A172 (cell line): ENCODE results near the gene COL26A1. TPM values are rescaled to one million over a fixed set of nuclear protein-coding genes. Genes with fewer than 3 reads are reported as not detected.
A peak's percentile ranks its signal among the peaks of the same experiment; 100 is the strongest.
"Not testable (repeated sequence)": the region's sequence is repeated elsewhere in the genome, so short reads cannot be mapped to it uniquely, and the experiment has no call there.

Source experiments
- DNase-seq: peaks from one replicate; pipeline ENCODE4 v3.0.0-alpha.2; 2015; ENCODE audit warnings: low spot score
- total RNA-seq: library from RNA; depleted of rRNA; stranded (reverse); fragments of >200 nt; shearing (Covaris generic); gene quantifications from 2 replicates; pipeline ENCODE4 v1.2.3, GENCODE V29; 2014

The COL26A1 gene
- total RNA-seq, 1 experiment from 2014 or later, result not detected

GRCh38 chr7:101442426-101443070, 79.9 kb downstream of the COL26A1 start:
- peak; percentile 28 for DNase-seq

- DNase-seq, result no peak
Measured at GRCh38 chr7:101450064-101450463, 87.4 kb downstream of the COL26A1 start.

GRCh38 chr7:101453617-101454016, 90.9 kb downstream of the COL26A1 start:
- peak; percentile 57 for DNase-seq

GRCh38 chr7:101457001-101457750, 94.5 kb downstream of the COL26A1 start:
- peak; percentile 27 for DNase-seq

DNA sequence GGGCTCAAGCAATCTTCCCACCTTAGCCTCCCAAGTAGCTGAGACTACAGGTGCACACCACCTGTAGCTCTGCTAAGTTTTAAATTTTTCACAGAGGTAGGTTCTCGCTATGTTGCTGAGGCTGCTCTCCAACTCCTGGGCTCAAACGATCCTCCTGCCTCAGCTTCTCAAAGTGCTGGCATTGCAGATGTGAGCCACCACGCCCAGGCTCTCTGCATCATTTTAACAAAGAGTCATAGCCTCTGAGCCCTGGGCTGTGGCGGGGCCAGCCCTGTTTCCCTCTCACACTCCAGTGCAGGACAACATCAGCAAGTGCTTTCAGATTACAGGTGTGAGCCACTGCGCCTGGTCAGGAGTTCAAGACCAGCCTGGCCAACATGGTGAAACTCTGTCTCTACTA, 102.5 kb downstream of the COL26A1 start:
- DNase-seq, result no peak

DNA sequence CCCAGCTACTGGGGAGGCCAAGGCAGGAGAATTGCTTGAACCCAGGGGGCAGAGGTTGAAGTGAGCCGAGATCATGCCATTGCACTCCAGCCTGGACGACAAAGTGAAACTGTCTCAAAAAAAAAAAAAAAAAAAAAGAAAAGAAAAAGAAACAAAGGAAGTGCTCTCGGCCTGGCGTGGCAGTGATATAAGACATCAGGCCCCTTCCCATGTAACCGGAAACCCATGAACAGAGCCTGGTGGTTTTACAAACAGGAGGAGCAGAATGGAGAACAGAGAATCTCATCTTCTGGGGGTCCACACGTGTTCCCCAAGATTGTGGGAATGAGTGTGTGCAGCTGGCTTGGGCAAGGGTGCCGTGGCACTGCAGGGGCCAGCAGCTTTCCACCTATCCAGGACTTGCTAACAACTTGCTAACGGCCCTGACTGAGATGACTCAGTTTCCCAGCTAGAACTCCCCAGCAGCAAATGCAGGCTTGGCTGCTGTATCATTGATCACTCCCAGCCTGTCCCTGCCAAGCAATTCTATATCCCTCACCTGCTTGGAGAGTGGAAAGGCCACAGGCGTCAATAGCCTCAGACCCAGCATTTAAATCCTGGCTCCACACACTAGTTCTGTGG, 103.0 kb downstream of the COL26A1 start:
- no peak for DNase-seq

- no peak for DNase-seq
Measured at GRCh38 chr7:101466871-101467270, 104.2 kb downstream of the COL26A1 start.

DNA sequence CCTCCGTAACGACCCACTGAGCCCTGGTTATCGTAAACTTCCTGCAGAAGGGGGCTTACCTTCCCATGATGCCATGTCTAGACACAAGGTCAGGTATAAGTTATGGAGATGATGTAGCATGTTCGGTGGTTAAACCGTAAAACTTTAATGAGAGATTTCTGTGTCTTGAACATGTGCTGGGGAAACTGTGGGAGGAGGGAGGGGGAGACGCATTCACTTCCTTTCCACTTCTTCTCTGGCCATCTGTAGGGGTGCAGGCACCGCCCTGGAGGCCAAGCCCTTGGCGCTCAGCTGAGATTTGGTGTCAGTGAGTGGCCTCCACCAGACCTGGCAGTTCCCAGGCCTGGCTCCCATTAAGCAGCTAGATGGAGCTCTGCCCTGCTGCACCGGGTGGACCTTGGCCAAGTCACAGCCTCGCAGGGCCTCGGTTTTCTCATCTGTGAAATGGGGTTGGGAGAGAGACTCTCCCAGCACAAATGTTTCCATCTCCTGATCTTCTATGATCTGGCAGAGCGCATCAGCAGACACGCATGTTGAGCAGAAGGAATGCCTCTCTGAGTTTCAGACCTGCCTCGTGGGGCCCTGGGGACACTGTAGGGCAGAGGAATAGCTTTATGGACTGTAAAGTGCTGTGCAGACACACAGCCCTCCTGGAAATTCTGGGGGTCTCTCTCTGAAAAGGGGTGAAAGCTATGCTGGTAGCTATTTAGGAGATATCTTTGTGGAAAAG, 106.0 kb downstream of the COL26A1 start:
- DNase-seq, result no peak

- DNase-seq, result no peak
Measured at GRCh38 chr7:101470668-101471487, 108.2 kb downstream of the COL26A1 start.

DNA sequence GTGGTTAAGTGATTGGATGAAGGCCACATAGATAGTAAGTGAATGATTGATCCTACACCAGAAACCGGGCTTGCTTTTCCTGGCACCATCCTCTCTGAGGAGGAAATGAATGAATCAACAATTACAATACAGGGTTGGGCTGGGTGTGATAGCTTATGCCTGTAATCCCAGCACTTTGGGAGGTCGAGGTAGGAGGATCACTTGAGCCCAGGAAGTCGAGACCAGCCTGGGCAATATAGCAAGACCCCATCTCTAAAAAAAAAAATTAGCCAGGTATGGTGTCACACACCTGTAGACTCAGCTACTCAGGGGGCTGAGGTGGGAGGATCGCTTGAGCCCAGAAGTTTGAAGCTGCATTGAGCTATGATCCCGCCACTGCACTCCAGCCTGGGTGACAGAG, 111.5 kb downstream of the COL26A1 start:
- DNase-seq, result no peak

- not testable (repeated sequence) for DNase-seq
Measured at GRCh38 chr7:101475691-101476090, 113.0 kb downstream of the COL26A1 start.

DNA sequence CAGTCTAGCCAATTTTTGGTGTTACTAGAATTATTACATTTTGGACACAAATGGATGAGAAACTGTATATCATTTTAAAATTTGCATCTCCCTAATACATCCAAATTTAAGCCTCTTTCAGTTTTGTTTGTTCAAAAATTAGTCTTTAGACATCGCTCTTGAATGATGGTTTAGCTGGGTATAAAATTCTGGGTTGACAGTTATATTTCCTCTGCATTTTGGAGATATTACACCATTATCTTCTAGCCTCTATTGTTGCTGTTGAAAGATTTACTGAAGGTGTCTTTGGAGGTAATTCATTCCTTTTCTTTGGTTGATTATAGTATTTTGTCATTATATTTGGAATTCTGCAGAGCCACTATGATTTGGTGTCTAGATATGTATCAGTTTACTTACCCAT, 116.5 kb downstream of the COL26A1 start:
- no peak for DNase-seq

DNA sequence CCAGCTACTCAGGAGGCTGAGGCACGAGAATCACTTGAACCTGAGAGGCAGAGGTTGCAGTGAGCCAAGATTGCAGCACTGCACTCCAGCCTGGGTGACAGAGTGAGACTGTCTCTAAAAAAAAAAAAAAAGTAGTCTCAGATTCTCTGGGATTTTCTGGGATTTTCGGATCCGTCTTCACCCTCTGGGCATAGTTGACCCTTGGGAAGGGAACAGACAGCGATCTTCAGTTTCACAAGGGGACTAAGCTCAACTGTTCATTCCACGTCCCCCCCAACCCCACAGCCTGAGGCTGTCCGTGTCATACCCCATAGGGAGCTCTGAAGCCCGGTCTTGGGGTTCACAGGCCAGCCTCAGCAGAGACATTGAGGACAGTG, 123.4 kb downstream of the COL26A1 start:
- DNase-seq, result not testable (repeated sequence)

DNA sequence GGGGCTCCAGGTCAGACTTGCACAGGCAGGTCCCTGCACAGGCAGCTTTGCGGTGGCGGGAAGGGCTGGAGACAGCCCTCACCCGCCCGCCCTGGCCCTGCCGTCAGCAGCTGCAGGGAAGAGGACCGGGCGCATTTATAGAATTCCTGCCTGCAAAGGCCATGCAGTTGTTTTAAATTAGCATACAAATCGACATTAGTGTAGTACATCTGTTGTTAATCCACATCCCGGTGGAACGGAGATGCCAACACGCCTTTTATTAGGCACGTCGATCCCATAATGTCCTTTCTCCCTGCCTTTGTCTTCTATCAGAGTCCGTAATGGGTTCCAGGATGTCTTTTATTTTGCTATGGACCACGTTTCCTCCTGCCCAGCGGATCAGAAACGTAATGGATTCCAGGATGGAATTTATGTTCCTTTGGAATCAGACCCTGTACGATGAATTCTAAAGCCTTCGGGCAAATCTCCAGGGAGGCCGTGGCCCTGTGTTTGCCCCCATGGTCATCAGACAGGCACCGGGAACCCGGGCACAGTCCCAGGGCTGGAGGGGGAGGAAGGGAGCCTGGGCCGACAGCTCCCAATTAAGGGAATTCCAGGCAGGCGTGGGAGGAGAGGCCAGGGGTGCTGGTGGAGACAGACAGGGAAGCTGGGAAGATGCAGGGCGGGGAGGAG, 123.9 kb downstream of the COL26A1 start:
- DNase-seq, result no peak

- no peak for DNase-seq
Measured at GRCh38 chr7:101487105-101487458, 124.4 kb downstream of the COL26A1 start.

DNA sequence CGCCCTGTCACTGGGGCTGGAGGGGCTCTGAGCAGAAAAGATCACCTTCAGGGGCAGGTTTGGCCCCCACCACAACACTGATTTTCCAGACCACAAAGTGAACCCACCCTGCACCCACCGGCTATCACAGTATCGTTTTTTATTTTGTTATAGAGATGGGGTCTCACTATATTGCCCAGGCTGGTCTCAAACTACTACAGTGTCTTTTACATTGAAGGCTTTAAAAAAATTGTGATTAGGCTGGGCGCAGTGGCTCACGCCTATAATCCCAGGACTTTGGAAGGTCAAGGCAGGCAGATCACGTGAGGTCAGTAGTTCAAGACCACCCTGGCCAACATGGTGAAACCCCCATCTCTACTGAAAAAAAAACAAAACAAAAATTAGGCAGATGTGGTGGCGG, 125.1 kb downstream of the COL26A1 start:
- DNase-seq, result no peak

- DNase-seq, result no peak
Measured at GRCh38 chr7:101488826-101489572, 126.3 kb downstream of the COL26A1 start.

DNA sequence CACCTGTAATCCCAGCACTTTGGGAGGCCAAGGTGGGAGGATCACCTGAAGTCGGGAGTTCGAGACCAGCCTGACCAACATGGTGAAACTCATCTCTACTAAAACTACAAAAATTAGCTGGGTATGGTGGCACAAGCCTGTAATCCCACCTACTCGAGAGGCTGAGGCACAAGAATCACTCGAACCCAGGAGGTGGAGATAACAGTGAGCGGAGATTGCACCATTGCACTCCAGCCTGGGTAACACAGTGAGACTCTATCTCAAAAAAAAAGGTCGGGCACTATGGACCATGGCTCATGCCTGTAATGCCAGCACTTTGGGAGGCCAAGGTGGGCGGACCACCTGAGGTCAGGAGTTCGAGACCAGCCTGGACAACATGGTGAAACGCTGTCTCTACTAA, 127.8 kb downstream of the COL26A1 start:
- not testable (repeated sequence) for DNase-seq

GRCh38 chr7:101491442-101491841, 128.8 kb downstream of the COL26A1 start:
- DNase-seq, result not testable (repeated sequence)
